Memory B cell (primary cell): ENCODE data around the gene EPHA4.

Experiments
- ATAC-seq: fragments of 150-1000 bp; cut with Tn5 transposase; 2 replicates; pipeline ENCODE4 v1.10.0; 2021; ENCODE audit warnings: low read depth, mild to moderate bottlenecking, moderate library complexity
- DNase-seq, 2 donors: peaks; one replicate each; pipeline ENCODE4 v3.0.0; 2022; ENCODE audit warnings: low spot score in 2 of 2
- H3K27ac Mint-ChIP-seq: one replicate; pipeline ENCODE4 v1.8.0; 2022; ENCODE audit warnings: mild to moderate bottlenecking, moderate library complexity, mixed read lengths
- H3K27me3 Mint-ChIP-seq: one replicate; pipeline ENCODE4 v1.8.0; 2022; ENCODE audit warnings: mixed read lengths
- H3K36me3 Mint-ChIP-seq: one replicate; pipeline ENCODE4 v1.8.0; 2022; ENCODE audit warnings: mild to moderate bottlenecking, mixed read lengths
- H3K4me1 Mint-ChIP-seq: one replicate; pipeline ENCODE4 v1.8.0; 2022; ENCODE audit warnings: mixed read lengths
- H3K4me3 Mint-ChIP-seq: one replicate; pipeline ENCODE4 v1.8.0; 2022; ENCODE audit warnings: mild to moderate bottlenecking, moderate library complexity, mixed read lengths
- H3K9me3 Mint-ChIP-seq: one replicate; pipeline ENCODE4 v1.8.0; 2022; ENCODE audit warnings: mixed read lengths

EPHA4 gene

DNA sequence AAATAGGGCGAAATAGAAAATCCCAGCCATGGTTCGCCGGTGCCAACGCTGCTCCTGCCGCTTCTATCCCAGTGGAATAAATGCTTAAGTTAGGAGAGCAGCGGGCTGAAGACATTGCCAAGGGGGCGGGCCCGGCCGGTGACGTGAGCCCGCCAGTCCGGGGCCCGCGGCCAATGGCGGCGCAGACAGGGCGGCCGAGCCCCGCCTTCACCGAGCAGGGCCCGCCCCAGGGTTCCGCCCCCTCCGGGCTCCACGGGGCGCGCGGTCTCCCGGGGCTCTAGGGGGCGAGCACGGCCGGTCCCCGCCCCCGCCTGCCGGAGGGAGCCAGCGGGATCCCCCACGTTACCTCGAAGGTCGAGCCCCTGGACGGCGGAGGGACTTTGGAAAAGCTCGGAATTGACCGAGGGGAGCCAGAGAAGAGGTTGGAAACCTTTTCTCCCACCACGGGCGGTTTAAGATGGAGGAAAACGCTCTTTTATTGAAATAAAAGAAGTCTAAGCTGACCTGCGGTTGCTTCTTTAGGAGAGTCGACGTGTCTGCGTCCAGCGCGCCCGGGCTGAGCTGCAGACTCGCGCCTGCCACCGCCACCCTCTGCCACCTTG is at the start of gene EPHA4:
EPHA4 (minus strand) TSS at position 86 of the 602 bp plus-strand sequence; CDS start at position 30, 56 bp downstream.
- Mint-ChIP-seq H3K4me1 (peaks cover 33% of the 10 kb centered on the region), H3K36me3 (peaks cover 1% of the 10 kb centered on the region), H3K27me3 (peaks cover 21% of the 10 kb centered on the region), H3K27ac (peak within 1 kb of the TSS; percentile 74), H3K9me3 (no peaks in the 10 kb centered on the region), H3K4me3 (peak within 1 kb of the TSS; percentile 92)
- peak; percentile 89 to 91 for DNase-seq
- peak; percentile 87 for ATAC-seq

DNA sequence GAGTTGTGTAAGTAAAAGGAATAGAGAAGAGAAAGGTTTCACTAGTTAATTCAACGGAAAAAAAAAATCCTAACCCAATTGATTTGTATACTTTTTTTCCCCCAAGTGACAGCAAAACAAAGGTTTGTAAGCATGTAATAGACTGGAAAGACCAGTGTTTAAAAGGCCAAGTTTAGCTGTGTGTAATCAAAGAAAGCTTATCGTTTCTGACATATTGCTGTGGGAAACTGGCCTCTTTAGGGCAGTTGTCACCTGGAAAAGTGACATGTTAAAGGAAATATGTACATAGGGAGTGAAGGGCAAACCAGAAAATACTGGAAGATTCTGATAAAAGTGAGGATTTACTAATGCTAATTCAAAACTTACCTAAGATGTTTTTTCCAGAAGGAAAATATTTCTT is 45.9 kb upstream of the EPHA4 start:
- H3K36me3 Mint-ChIP-seq, result no peaks in the 10 kb centered on the region
- H3K9me3 Mint-ChIP-seq, result no peaks in the 10 kb centered on the region
- H3K4me1 Mint-ChIP-seq, result no peaks in the 10 kb centered on the region
- H3K4me3 Mint-ChIP-seq, result no peak overlapping the region
- DNase-seq, result no peak
- H3K27me3 Mint-ChIP-seq, result no peaks in the 10 kb centered on the region
- no peak overlapping the region for H3K27ac Mint-ChIP-seq
- ATAC-seq, result no peak

DNA sequence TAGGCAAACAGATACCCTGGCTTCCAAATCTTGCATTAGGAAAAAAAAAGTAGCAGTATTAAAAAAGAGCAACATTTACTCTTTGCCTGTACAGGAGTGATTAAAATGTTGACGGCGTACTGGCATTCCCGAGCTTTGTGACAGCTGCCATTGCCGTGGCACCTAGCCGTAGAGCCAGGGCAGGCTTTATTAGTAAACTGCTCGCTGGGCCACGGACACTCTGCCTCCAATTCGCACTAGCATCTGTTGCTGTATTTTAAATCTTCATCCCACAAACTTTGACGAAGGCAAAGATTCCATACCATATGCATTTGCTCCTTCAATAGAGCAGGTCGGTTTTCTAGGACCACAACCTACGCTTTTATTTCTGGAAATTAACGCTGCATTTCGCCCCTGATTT is 44.5 kb upstream of the EPHA4 start:
- no peak for ATAC-seq
- no peaks in the 10 kb centered on the region for H3K4me1 Mint-ChIP-seq
- H3K9me3 Mint-ChIP-seq, result peaks cover 2% of the 10 kb centered on the region
- no peak for DNase-seq
- no peak overlapping the region for H3K27ac Mint-ChIP-seq
- H3K36me3 Mint-ChIP-seq, result no peaks in the 10 kb centered on the region
- peaks cover 2% of the 10 kb centered on the region for H3K27me3 Mint-ChIP-seq
- no peak overlapping the region for H3K4me3 Mint-ChIP-seq

DNA sequence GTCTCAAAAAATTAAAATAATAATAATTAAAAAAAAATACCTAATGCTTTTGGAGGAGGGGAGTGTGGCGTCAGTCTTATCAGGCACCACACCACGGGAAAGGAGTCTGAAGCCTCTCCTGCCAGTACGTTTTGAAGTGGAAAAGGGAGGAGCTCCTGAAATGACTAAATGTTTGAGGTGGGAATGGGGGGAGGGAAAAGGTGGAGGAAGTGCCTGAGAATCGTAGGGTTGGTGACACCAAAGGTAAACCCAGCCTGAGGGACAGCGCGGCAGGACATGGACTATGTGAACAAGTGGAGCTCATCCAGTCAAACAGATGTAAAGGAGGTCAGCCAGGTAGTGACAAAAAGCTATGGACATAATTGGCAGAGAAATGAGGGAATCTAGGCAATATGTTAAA is 42.2 kb upstream of the EPHA4 start:
- Mint-ChIP-seq H3K4me3 (no peak overlapping the region), H3K9me3 (peaks cover 2% of the 10 kb centered on the region), H3K27me3 (peaks cover 8% of the 10 kb centered on the region), H3K27ac (no peak overlapping the region), H3K4me1 (no peaks in the 10 kb centered on the region), H3K36me3 (no peaks in the 10 kb centered on the region)
- ATAC-seq (no peak), DNase-seq (no peak)

DNA sequence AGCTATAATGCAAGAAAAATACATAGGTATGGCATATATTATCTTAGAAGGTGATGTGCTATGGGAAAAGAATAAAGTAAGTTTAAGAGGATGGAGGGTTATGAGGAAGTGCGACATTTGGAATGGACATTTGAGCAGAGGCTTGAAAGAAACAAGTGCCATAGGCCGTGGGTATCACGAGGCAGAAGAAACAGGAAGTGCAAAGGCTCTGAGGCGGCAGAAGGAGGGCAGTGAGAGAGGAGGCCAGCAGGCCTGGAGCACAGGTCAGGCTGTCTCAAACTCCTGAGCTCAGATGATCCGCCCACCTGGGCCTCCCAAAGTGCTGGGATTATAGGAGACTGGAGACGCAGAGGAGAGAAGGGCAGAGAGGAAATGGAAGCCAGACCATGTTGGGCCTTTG is 40.7 kb upstream of the EPHA4 start:
- ATAC-seq, result no peak
- H3K4me1 Mint-ChIP-seq, result no peaks in the 10 kb centered on the region
- peaks cover 2% of the 10 kb centered on the region for H3K9me3 Mint-ChIP-seq
- no peak overlapping the region for H3K27ac Mint-ChIP-seq
- H3K36me3 Mint-ChIP-seq, result no peaks in the 10 kb centered on the region
- H3K4me3 Mint-ChIP-seq, result no peak overlapping the region
- DNase-seq, result no peak
- peaks cover 8% of the 10 kb centered on the region for H3K27me3 Mint-ChIP-seq

DNA sequence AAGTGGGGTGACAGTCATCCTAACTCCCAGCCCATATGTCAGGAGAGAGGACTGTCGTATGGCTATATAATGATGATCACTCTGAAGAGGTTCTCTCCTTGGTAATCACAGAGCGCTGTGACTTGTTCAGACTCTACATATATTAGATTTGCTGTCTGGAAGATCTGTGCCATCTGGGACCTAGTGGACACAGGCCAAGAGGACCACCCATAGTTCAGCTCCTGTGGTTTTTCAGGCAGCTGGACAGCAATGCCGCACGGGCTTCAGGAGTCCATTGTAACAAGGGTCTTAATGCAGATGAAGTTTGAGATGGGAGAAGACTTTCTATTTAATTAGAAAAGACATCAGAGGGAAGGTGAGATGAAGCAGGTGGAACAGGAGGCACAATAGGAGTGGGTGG is 40.1 kb upstream of the EPHA4 start:
- Mint-ChIP-seq H3K36me3 (no peaks in the 10 kb centered on the region), H3K4me1 (no peaks in the 10 kb centered on the region), H3K4me3 (no peak overlapping the region), H3K27me3 (peaks cover 8% of the 10 kb centered on the region), H3K27ac (no peak overlapping the region), H3K9me3 (peaks cover 2% of the 10 kb centered on the region)
- DNase-seq, result no peak
- ATAC-seq, result no peak

DNA sequence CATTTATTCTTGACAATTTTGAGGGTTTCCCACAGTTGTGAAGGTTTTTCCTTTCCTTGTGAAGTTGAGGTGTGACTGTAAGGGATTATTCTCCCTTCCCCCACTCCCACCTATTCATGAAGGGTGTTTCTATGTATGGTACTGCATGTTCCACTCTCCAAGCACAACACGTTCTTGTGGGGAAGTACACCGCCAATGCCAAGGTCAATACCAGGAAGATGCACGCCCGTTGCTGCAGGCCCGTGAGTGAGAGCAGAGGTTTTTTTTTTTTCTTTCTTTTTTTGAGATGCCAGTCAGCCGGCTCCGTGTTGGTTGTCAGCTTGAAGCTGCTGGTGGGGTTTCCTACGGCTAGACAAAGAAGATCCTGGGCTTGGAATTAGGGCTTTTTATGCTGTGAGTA is 38.6 kb upstream of the EPHA4 start:
- Mint-ChIP-seq H3K4me1 (no peaks in the 10 kb centered on the region), H3K4me3 (no peak overlapping the region), H3K27me3 (peaks cover 8% of the 10 kb centered on the region), H3K36me3 (no peaks in the 10 kb centered on the region), H3K27ac (no peak overlapping the region), H3K9me3 (peaks cover 2% of the 10 kb centered on the region)
- no peak for ATAC-seq
- no peak for DNase-seq

DNA sequence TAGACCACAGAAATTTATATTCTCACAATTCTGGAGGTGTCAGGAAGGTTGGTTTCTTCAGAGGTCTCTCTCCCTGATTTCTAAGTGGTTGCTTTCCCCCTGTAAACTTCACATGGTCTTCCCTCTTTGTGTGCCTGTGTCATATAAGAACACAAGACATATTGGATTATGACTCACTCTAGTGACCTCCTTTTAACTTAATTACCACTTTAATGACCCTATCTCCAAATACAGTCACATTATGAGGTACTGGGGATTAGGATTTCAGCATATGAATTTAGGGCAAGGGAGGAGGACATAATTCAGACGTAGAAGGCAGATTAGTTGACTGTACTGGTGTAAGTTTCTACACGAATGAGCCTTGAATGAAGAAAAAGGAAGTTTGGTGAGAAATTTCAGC is 38.2 kb upstream of the EPHA4 start:
- DNase-seq, result no peak
- no peaks in the 10 kb centered on the region for H3K4me1 Mint-ChIP-seq
- no peak for ATAC-seq
- H3K36me3 Mint-ChIP-seq, result no peaks in the 10 kb centered on the region
- peaks cover 2% of the 10 kb centered on the region for H3K9me3 Mint-ChIP-seq
- H3K27me3 Mint-ChIP-seq, result peaks cover 8% of the 10 kb centered on the region
- H3K4me3 Mint-ChIP-seq, result no peak overlapping the region
- no peak overlapping the region for H3K27ac Mint-ChIP-seq

DNA sequence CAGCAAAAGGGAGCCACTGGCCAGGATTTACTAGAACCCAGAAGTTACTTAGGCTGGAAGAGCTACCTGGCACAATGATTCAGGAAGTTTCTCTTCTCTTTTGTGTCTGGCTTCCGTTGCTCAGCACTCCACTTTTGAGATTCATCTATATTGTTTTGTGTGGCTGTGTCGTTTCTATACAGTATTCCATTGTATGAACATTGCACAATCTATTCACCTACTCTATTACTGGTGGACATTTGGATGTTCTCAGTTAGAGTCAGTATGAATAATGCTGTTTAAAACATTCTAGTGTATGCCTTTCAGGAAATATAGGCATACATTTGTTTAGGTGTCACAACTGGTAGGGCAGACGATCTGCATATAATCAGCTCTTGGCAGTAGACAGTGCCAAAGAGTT is 36.3 kb upstream of the EPHA4 start:
- Mint-ChIP-seq H3K36me3 (no peaks in the 10 kb centered on the region), H3K4me3 (no peak overlapping the region), H3K27me3 (peaks cover 8% of the 10 kb centered on the region), H3K27ac (no peak overlapping the region), H3K9me3 (peaks cover 2% of the 10 kb centered on the region), H3K4me1 (no peaks in the 10 kb centered on the region)
- ATAC-seq (no peak), DNase-seq (no peak)

DNA sequence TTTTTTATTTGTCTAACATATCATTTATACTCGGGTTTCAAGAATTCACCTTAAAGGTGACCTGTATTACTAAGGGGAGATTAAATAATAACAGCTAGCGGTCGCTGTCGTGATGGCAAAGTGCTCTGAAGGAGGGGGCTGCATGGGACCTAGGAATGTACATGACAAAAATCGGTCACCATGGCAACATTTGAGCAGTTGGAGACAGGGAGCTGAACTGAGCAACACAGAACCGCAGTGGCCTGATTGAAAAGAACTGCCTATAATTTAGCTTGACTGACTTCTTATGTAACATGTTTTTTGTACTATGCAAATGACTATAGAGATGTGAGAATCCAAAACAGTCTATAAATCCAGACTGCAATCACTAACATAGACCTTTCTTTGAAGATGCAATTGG is 34.3 kb upstream of the EPHA4 start:
- Mint-ChIP-seq H3K27ac (no peak overlapping the region), H3K27me3 (peaks cover 6% of the 10 kb centered on the region), H3K36me3 (no peaks in the 10 kb centered on the region), H3K9me3 (no peaks in the 10 kb centered on the region), H3K4me3 (no peak overlapping the region), H3K4me1 (no peaks in the 10 kb centered on the region)
- DNase-seq, result no peak
- no peak for ATAC-seq

DNA sequence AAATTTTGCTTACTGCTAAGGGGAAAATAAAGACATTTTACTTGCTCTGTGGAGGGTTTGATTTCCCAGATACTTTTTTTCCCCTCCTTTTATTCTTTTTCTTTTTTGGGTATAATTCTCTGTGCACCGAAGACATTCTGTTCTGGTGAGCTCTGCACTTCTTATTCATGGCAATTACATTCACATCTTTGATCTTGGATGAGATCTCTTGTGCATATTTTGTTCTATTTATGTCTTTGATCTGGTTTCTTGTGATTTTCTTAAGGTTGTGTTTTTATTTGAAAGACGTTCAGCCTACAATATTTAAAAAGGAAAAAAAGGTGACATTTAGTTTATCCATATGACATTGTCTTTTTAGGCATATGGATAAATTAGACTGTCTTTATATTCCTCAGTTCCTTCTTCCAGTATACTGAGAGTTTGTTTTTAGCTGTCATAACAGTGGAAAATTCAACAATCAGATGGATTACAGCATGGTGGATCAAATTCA is 33.7 kb upstream of the EPHA4 start:
- Mint-ChIP-seq H3K9me3 (no peaks in the 10 kb centered on the region), H3K4me3 (no peak overlapping the region), H3K4me1 (no peaks in the 10 kb centered on the region), H3K36me3 (no peaks in the 10 kb centered on the region), H3K27ac (no peak overlapping the region), H3K27me3 (peaks cover 3% of the 10 kb centered on the region)
- ATAC-seq, result no peak
- DNase-seq, result no peak

DNA sequence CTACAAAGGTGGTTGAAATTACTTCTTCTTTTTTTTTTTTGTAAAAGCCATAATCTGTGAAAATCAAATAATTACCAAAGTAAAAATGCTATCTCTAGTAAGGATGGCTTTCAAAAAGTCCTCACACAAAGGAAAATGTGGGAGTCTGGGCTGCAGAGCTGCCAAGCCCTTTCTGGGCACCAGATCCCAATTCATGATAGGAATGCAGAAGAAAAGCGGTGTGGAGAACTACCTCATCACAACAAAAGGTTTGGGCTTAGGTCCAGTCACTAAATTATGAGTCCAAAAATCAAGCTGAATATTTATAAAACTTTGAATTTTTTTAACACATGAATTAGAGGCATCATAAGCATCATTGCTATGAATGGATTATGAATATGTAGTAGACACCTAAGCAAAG is 30.8 kb upstream of the EPHA4 start:
- no peak overlapping the region for H3K4me3 Mint-ChIP-seq
- H3K9me3 Mint-ChIP-seq, result no peaks in the 10 kb centered on the region
- no peaks in the 10 kb centered on the region for H3K27me3 Mint-ChIP-seq
- no peak for DNase-seq
- no peaks in the 10 kb centered on the region for H3K4me1 Mint-ChIP-seq
- H3K27ac Mint-ChIP-seq, result no peak overlapping the region
- H3K36me3 Mint-ChIP-seq, result no peaks in the 10 kb centered on the region
- ATAC-seq, result no peak

DNA sequence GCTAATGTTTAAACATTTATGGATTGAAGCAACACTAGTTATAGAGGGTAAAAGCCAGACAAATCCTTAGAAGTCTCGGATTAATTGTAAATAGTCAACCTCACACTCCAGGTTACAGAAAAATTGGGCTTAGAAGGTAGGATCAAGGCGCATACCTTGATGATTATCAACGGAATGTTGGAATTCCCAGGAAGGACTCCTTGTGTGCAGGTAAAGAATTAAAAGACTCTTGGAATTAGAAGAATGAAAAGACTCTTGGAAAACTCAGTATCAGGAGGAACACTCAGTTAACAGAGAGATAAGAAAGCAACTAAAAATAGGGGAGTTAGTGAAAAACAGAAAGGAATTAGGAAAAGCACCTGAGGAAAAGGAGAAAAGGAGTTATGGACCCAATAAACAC is 29.3 kb upstream of the EPHA4 start:
- H3K4me1 Mint-ChIP-seq, result no peaks in the 10 kb centered on the region
- H3K27ac Mint-ChIP-seq, result no peak overlapping the region
- no peaks in the 10 kb centered on the region for H3K36me3 Mint-ChIP-seq
- no peak overlapping the region for H3K4me3 Mint-ChIP-seq
- H3K9me3 Mint-ChIP-seq, result no peaks in the 10 kb centered on the region
- no peaks in the 10 kb centered on the region for H3K27me3 Mint-ChIP-seq
- DNase-seq (no peak), ATAC-seq (no peak)

DNA sequence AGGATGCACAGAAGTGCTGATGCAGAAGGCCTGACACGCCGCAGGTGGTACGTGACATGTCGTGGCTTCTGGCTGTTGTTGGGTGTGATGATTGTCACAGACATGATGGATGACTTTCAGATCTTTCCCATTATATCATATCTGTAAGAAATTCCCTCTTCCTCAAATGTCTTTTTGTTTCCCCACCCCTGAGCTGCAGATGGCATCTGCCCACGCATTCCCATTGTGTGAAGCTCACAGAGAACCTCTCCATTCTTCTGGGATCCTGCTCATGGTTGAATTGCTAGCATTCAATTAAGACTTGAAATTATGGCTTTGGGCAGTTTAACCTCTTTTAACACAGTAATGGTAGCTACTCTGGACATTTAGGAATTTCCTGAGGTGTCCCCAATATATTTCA is 28.3 kb upstream of the EPHA4 start:
- Mint-ChIP-seq H3K36me3 (no peaks in the 10 kb centered on the region), H3K4me3 (no peak overlapping the region)
- ATAC-seq, result no peak

DNA sequence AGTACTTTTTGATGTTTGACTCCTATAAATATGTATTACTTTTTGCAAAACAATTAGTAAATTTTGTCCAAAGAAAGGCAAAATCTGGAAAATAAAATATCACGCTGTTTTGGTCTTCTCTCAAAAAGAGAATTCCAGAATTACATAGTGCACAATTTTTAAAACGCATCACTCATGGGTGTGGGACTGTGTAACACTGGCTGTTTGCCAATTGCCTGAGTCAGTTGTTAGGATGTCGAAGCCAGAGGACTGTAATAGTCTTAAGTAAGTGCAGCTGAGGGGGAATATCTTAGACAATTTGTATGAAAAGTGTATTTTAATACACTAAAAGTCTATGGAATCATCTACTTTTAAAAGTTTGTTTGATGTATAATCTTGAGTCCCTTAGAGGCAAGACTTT is 24.1 kb upstream of the EPHA4 start:
- ATAC-seq, result no peak
- Mint-ChIP-seq H3K27ac (no peak overlapping the region), H3K36me3 (no peaks in the 10 kb centered on the region), H3K27me3 (peaks cover 7% of the 10 kb centered on the region), H3K4me3 (no peak overlapping the region), H3K4me1 (no peaks in the 10 kb centered on the region), H3K9me3 (no peaks in the 10 kb centered on the region)
- no peak for DNase-seq

More for the DNA sequence above, 28.3 kb upstream of the EPHA4 start:
- Mint-ChIP-seq H3K4me1 (no peaks in the 10 kb centered on the region), H3K27me3 (no peaks in the 10 kb centered on the region), H3K9me3 (no peaks in the 10 kb centered on the region), H3K27ac (no peak overlapping the region)
- DNase-seq, result no peak
